ENCODE data around the gene HS2ST1. TPM values are rescaled to one million over a fixed set of nuclear protein-coding genes. Genes with fewer than 3 reads are reported as not detected.

The HS2ST1 gene
- total RNA-seq, 6 experiments from 2014 or later: 23.8 to 26.8 (median 24.8) TPM

GRCh38 chr1:86991549-86992186 lies 77.2 kb downstream of the HS2ST1 start:
- Mint-ChIP-seq H3K27ac (no peak overlapping the region), H3K9me3 (no peaks in the 10 kb centered on the region), H3K4me1 (ENCODE audit: low read depth) (peaks cover 17% of the 10 kb centered on the region), H3K27me3 (ENCODE audit: insufficient read depth) (no peaks in the 10 kb centered on the region; the same call in 1 of the 2 replicates), H3K36me3 (ENCODE audit: low read depth) (no peaks in the 10 kb centered on the region), H3K4me3 (no peak overlapping the region)
- no peak for DNase-seq
- no peak for TF ChIP-seq CTCF (IDR thresholded peaks at IDR 0.05)

GRCh38 chr1:86992861-86993260 lies 78.4 kb downstream of the HS2ST1 start:
- Mint-ChIP-seq H3K36me3 (ENCODE audit: low read depth) (no peaks in the 10 kb centered on the region), H3K27ac (peak overlapping the region; percentile 38; the same call in 1 of the 2 replicates), H3K4me3 (no peak overlapping the region), H3K27me3 (ENCODE audit: insufficient read depth) (no peaks in the 10 kb centered on the region; the same call in 1 of the 2 replicates), H3K9me3 (no peaks in the 10 kb centered on the region), H3K4me1 (ENCODE audit: low read depth) (peaks cover 17% of the 10 kb centered on the region)
- DNase-seq: no peak
- TF ChIP-seq CTCF (IDR thresholded peaks at IDR 0.05): no peak

- H3K36me3 Mint-ChIP-seq (ENCODE audit: low read depth): no peaks in the 10 kb centered on the region
- H3K4me3 Mint-ChIP-seq: no peak overlapping the region
- H3K9me3 Mint-ChIP-seq: no peaks in the 10 kb centered on the region
- H3K27me3 Mint-ChIP-seq (ENCODE audit: insufficient read depth): no peaks in the 10 kb centered on the region; the same call in 1 of the 2 replicates
- DNase-seq: no peak
- no peak overlapping the region for H3K27ac Mint-ChIP-seq
- no peak for TF ChIP-seq CTCF (IDR thresholded peaks at IDR 0.05)
- peaks cover 17% of the 10 kb centered on the region for H3K4me1 Mint-ChIP-seq (ENCODE audit: low read depth)
Observed at GRCh38 chr1:86993269-86993985, 79.0 kb downstream of the HS2ST1 start.

GRCh38 chr1:86994061-86994460 lies 79.6 kb downstream of the HS2ST1 start:
- Mint-ChIP-seq H3K9me3 (no peaks in the 10 kb centered on the region), H3K4me1 (ENCODE audit: low read depth) (peaks cover 22% of the 10 kb centered on the region), H3K4me3 (no peak overlapping the region), H3K27me3 (ENCODE audit: insufficient read depth) (no peaks in the 10 kb centered on the region; the same call in 1 of the 2 replicates), H3K36me3 (ENCODE audit: low read depth) (no peaks in the 10 kb centered on the region), H3K27ac (no peak overlapping the region)
- no peak for DNase-seq
- TF ChIP-seq CTCF (IDR thresholded peaks at IDR 0.05): no peak

GRCh38 chr1:86997538-86997937 lies 83.1 kb downstream of the HS2ST1 start:
- DNase-seq: no peak
- TF ChIP-seq CTCF (IDR thresholded peaks at IDR 0.05): no peak
- H3K4me3 Mint-ChIP-seq: no peak overlapping the region
- H3K9me3 Mint-ChIP-seq: no peaks in the 10 kb centered on the region
- no peak overlapping the region for H3K27ac Mint-ChIP-seq
- H3K36me3 Mint-ChIP-seq (ENCODE audit: low read depth): peaks cover 1% of the 10 kb centered on the region; the same call in 1 of the 2 replicates
- H3K27me3 Mint-ChIP-seq (ENCODE audit: insufficient read depth): no peaks in the 10 kb centered on the region; the same call in 1 of the 2 replicates
- H3K4me1 Mint-ChIP-seq (ENCODE audit: low read depth): peaks cover 20% of the 10 kb centered on the region

All from HFFc6 (cell line).